Tongue (tissue), 2 donors: ENCODE data around the gene KIAA0232. TPM values are rescaled to one million over a fixed set of nuclear protein-coding genes. Genes with fewer than 3 reads are reported as not detected.
A peak's percentile ranks its signal among the peaks of the same experiment; 100 is the strongest.

Experiments used
- DNase-seq: peaks from one replicate; pipeline ENCODE4 v3.0.0-alpha.2; 2015
- total RNA-seq: library from RNA; depleted of rRNA; stranded (reverse); fragments of >200 nt; gene quantifications from one replicate; pipeline ENCODE4 v1.2.3, GENCODE V29; 2014

Gene KIAA0232
- total RNA-seq, 1 donor from 2014 or later, result 56.2 TPM

GRCh38 chr4:6916587-6917460 is 134.3 kb downstream of the KIAA0232 start:
- peak; percentile 75 for DNase-seq

GRCh38 chr4:6917461-6918271 is 135.1 kb downstream of the KIAA0232 start:
- peak; percentile 78 for DNase-seq

GRCh38 chr4:6918338-6918737 is 135.8 kb downstream of the KIAA0232 start:
- DNase-seq, result peak; percentile 74

- no peak for DNase-seq
These were observed 137.6 kb downstream of the KIAA0232 start for GRCh38 chr4:6920171-6920570.

- DNase-seq, result no peak
These were observed 141.0 kb downstream of the KIAA0232 start for GRCh38 chr4:6923507-6923906.

- DNase-seq, result no peak
These were observed 141.8 kb downstream of the KIAA0232 start for GRCh38 chr4:6924361-6924779.

GRCh38 chr4:6925357-6925836 is 142.9 kb downstream of the KIAA0232 start:
- no peak for DNase-seq

- no peak for DNase-seq
These were observed 143.6 kb downstream of the KIAA0232 start for GRCh38 chr4:6926081-6926480.

- no peak for DNase-seq
These were observed 144.4 kb downstream of the KIAA0232 start for GRCh38 chr4:6926681-6927478.

GRCh38 chr4:6928081-6928480 is 145.6 kb downstream of the KIAA0232 start:
- DNase-seq, result no peak

GRCh38 chr4:6929339-6929811 is 146.8 kb downstream of the KIAA0232 start:
- no peak for DNase-seq

- no peak for DNase-seq
These were observed 147.4 kb downstream of the KIAA0232 start for GRCh38 chr4:6929812-6930464.

- DNase-seq, result no peak
These were observed 149.9 kb downstream of the KIAA0232 start for GRCh38 chr4:6932475-6932874.

GRCh38 chr4:6932918-6933317 is 150.4 kb downstream of the KIAA0232 start:
- DNase-seq, result no peak

Other genes with a start within 250 kb of the KIAA0232 start
- 8.4 TPM for gene MAN2B2, start 207.5 kb upstream of the KIAA0232 start, total RNA-seq
- gene MRFAP1, start 142.0 kb upstream of the KIAA0232 start, total RNA-seq, result 136 TPM
- 1.7 TPM for gene S100P, start 88.8 kb upstream of the KIAA0232 start, total RNA-seq
- 66.4 TPM for gene MRFAP1L1, start 72.9 kb upstream of the KIAA0232 start, total RNA-seq
- 17.1 TPM for gene BLOC1S4, start 66.6 kb upstream of the KIAA0232 start, total RNA-seq
- gene TBC1D14, start 127.1 kb downstream of the KIAA0232 start, total RNA-seq, result 57.1 TPM